GM19351 (cell line): ENCODE measurements around the gene AICDA.
A peak's percentile ranks its signal among the peaks of the same experiment; 100 is the strongest.
"Not testable (repeated sequence)": the region's sequence is repeated elsewhere in the genome, so short reads cannot be mapped to it uniquely, and the experiment has no call there.

Experiments
- ATAC-seq: cut with Tn5 transposase; IDR thresholded peaks from one replicate; pipeline ENCODE4 v1.9.1; 2021; ENCODE audit warnings: mild to moderate bottlenecking, moderate library complexity; ENCODE audit not compliant: unreplicated experiment

AICDA gene

GRCh38 chr12:8612629-8613028 lies at the start of gene AICDA:
TSS of gene AICDA (minus strand) at chr12:8612859. CDS start at chr12:8612767, 92 bp downstream.
- ATAC-seq, result peak; percentile 41

GRCh38 chr12:8661751-8662150 lies 49.1 kb upstream of the AICDA start:
- ATAC-seq, result no peak

DNA sequence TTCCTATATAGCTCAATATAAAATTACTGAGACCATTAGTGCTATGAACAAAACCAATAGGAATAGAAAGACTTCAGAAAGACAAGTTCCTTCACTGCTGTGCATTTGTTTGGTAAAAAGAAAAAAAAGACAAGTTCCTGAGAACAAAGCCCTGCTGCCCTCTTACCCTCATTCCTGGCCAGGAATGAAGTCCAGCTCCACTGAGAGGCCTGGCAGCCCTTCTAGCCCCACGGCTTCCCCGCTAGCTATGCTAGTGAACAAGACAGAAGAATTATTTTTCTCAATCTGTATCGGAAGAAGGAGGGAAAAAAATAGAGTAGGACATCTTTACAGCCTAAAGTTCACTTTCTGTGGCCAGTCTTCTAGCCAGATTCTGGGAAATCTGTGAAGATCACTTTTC lies 48.4 kb upstream of the AICDA start:
- no peak for ATAC-seq

DNA sequence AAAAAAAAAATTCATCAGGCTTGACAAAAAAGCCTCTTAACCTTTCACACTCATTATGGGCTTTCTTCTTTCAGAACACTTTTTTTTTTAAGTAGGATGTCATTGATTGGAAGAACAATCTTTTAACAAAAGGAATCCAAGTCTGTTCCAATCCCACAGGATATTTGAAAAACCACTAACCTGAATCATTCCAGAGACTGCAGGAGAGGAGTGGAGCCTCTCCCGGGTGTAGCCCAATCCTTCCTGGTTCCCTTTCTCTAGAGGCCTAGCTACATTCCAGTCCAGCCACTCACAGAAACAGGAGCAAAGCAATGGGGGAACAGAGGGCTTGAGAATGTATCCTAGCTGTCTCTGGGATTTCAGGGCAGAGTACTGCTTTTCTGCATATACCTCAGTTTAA lies 45.7 kb upstream of the AICDA start:
- no peak for ATAC-seq

DNA sequence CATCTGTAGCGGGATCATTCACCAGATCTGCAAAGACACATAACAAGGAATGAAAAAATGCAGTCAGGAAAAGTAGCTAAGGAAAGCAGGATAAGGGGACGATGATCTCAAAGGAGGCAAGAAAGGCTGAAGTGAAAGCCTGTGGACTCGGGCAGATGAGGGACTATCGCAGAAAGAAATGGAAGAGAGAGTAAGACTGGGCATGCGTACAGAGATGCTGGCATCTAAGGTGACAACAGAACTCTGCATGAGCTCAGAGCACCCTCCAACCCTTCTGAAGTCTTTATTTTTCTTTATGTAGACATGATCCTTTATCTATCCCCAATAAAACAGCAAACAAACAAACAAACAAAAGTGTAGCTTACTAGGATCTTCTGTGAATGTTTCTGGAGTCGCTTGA lies 42.8 kb upstream of the AICDA start:
- ATAC-seq, result no peak

DNA sequence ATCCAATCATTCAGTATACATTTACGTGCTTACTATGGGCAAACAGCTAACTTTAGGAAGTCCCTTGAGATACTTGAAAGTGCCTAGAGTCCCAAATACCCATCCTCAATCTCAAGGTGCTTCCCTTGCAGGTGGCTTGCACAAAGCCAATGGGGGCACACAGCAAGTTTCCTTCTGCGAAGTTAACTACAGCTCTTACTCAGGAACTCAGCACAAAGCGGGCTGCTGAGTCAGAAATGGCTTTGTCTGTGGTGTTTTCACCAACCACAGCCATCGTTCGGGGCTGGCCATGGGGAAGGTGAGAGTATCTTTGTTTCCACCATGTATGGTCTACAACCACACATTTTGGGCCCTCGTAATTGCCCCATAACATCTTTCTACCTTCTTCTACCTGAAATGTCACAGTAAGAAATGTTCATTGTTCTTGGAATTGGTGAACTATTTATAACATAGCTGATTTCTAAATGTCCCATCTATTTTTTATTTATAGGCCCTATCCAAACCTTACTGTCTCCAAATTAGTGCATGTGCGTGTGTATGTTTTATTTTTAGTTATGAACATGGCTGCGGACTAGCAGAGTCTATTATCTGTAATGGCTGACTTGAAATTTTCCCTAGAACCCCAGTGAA lies 36.0 kb upstream of the AICDA start:
- peak; percentile 84 for ATAC-seq

GRCh38 chr12:8647968-8648367 lies 35.3 kb upstream of the AICDA start:
- no peak for ATAC-seq

- peak; percentile 61 for ATAC-seq
Observed at GRCh38 chr12:8644345-8645248, 31.9 kb upstream of the AICDA start.

DNA sequence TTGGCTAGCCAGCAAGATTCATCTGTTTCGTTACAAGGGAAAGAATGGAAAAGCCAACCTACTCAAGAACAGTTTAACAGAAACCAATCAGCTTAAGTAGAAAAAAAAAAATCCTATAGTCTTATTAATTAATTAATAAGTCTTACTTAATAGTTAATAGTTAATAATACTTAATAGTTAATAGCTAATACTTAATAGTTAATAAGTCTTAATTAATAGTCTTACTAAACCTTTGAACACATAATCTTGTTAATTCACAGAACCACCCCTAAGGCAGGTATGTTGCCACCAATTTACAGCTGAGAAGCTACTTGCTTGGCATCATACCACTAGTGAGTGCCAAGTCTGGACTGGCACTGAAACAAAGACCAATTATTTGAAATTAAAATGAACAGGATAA lies 30.1 kb upstream of the AICDA start:
- no peak for ATAC-seq

GRCh38 chr12:8639936-8640335 lies 27.3 kb upstream of the AICDA start:
- ATAC-seq, result no peak

DNA sequence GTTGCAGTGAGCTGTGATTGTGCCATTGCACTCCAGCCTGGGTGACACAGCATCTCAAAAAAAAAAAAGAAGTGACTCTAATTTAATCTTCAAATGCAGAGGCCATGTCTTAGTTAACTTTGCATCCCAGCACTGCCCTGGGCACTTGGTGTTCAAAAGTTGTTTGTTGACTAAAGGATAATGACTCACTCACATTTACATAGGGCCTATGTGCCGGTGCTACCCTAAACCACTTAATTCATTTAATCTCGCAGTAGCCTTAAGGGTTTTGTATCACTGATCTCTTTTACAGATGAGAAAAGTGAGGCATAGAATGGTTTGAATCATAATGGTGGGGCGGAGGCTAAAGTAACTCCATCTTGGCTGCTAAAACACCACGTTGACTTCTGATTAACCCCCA lies 26.3 kb upstream of the AICDA start:
- ATAC-seq, result no peak

GRCh38 chr12:8637666-8638065 lies 25.0 kb upstream of the AICDA start:
- ATAC-seq, result no peak

DNA sequence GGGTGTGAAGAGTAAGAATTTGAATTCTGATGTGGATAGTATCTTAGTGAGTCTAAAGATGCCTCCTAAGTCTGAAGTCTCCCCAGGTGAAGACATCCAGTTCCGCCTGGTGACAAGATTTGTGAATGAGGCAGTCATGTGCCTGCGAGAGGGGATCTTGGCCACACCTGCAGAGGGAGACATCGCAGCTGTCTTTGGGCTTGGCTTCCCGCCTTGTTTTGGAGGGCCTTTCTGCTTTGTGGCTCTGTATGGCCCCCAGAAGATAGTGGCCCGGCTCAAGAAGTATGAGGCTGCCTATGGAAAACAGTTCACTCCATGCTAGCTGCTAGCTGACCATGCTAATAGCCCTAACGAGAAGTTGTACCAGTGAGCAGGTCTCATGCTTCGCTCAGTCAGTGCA lies 24.6 kb upstream of the AICDA start:
- no peak for ATAC-seq

DNA sequence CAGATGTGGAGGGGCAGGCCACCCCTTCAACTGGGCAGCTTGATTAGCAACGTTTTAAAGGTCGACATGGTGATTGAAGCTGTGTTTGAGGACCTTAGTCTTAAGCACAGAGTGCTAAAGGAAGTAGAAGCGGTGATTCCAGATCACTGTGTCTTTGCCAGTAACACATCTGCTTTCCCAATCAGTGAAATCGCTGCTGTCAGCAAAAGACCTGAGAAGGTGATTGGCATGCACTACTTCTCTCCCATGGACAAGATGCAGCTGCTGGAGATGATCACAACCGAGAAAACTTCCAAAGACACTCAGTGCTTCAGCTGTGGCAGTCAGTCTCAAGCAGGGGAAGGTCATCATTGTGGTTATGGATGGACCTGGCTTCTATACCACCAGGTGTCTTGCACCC lies 23.9 kb upstream of the AICDA start:
- ATAC-seq, result no peak

- not testable (repeated sequence) for ATAC-seq
Observed at GRCh38 chr12:8636007-8636346, 23.3 kb upstream of the AICDA start.

DNA sequence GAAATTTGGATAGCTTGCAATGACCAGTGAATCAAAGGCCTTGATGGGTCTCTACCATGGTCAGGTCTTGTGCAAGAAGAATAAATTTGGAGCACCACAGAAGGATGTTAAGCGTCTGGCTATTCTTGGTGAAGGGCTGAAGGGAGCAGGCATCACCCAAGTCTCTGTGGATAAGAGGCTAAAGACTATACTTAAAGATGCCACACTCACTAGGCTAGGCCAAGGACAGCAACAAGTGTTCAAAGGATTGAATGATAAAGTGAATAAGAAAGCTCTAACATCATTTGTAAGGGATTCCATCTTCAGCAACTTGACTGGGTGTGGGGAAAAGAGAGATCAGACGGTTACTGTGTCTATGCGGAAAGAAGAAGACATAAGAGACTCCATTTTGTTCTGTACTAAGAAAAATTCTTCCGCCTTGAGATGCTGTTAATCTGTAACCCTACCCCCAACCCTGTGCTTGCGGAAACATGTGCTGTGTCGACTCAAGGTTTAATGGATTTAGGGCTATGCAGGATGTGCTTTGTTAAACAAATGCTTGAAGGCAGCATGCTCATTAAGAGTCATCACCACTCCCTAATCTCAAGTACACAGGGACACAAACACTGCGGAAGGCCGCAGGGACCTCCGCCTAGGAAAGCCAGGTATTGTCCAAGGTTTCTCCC lies 22.8 kb upstream of the AICDA start:
- ATAC-seq, result not testable (repeated sequence)

- ATAC-seq, result no peak
Observed at GRCh38 chr12:8630131-8630530, 17.5 kb upstream of the AICDA start.

DNA sequence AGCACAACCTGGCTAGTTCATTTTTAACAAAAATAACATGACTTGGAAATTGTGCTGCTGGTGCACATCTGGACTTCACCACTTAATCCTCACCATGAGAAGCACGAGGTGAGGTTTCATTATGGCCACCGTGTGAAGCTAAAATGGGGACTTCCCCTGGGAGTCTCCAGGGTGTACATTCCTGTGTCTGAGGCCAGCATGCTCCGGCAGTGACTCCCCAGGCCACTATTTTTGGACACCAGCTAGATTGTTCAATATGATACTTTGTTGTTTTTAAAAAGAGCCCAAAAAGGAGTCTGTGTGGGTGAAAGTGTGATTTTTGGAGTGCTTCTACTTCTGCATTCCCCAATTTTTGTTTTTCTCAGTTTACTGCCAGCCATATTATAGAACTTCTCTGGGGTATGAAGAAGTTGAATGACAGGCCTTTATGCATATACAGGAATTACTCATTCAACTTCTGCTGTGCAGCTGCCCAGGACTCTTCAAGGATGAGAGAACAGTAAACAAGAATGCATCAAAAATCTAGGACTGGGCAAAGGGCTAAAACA lies 16.9 kb upstream of the AICDA start:
- peak; percentile 93 for ATAC-seq

DNA sequence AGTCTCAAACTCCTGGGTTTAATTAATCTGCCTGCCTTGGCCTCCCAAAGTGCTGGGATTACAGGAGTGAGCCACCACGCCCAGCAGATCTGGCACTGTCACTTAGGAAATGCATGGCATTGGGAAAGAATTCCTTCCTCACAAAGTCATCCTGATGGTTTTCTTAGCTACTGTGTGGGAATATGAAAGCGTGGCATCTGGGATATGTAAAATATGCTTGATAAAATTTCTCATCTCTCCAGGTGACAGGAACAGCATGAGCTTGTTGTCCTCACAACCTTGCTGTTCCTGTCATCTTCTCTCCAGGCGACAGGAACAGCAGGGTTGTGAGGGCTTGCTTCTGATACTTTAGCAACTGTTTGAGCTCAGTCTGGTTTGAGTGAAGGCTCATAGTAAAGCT lies 16.1 kb upstream of the AICDA start:
- ATAC-seq, result no peak

GRCh38 chr12:8624750-8625149 lies 12.1 kb upstream of the AICDA start:
- not testable (repeated sequence) for ATAC-seq

DNA sequence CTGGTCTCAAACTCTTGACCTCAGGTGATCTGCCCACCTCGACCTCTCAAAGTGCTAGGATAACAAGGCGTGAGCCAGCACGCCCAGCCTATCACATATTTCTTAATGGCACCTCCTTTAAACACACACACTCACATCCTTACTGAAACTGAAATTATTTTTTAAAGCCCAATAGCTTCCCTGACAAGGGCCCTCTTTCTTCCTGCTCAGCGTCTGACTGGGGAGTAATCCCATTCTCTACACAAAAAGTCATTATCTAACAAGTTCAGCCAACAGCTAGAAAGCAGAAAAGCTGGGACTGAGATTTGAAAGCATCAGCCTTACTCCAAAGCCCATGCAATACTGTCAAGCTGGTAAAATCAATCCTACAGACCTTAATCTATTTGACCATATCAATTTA lies 10.0 kb upstream of the AICDA start:
- ATAC-seq, result no peak

DNA sequence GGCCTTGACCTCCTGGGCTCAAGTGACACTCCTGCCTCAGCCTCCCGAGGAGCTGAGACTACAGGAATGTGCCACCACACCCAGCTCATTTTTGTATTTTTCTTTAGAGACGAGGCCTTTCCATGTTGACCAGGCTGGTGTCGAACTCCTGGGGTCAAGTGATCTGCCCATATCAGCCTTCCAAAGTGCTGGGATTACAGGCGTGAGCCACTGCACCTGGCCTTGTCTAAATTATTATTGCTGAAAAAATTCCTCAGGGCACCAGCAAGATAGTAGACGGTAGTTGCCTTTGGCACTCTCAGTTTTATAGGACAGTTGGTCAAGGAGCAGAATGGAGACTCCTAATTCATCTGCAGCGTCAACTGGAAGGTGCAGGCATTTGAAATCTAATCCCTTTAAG lies 2.5 kb upstream of the AICDA start:
- ATAC-seq, result no peak
